Fibroblast of gingiva (primary cell): ENCODE data around the gene LPIN1.
"Not testable (repeated sequence)": the region's sequence is repeated elsewhere in the genome, so short reads cannot be mapped to it uniquely, and the experiment has no call there.

Experiments used
- DNase-seq: peaks from one replicate; pipeline ENCODE4 v3.0.0-alpha.2; 2011; ENCODE audit warnings: low read depth

The LPIN1 gene

GRCh38 chr2:11835403-11835802 lies 89.0 kb downstream of the LPIN1 start:
- DNase-seq = no peak

- DNase-seq = no peak
Observed at GRCh38 chr2:11836647-11837219, 90.3 kb downstream of the LPIN1 start.

GRCh38 chr2:11837875-11838734 lies 91.7 kb downstream of the LPIN1 start:
- DNase-seq = no peak

- DNase-seq = no peak
Observed at GRCh38 chr2:11839916-11840315, 93.5 kb downstream of the LPIN1 start.

- no peak for DNase-seq
Observed at GRCh38 chr2:11842336-11842735, 95.9 kb downstream of the LPIN1 start.

GRCh38 chr2:11844798-11845197 lies 98.4 kb downstream of the LPIN1 start:
- not testable (repeated sequence) for DNase-seq

- not testable (repeated sequence) for DNase-seq
Observed at GRCh38 chr2:11847935-11848334, 101.5 kb downstream of the LPIN1 start.

- no peak for DNase-seq
Observed at GRCh38 chr2:11850082-11850481, 103.7 kb downstream of the LPIN1 start.

GRCh38 chr2:11852526-11853196 lies 106.2 kb downstream of the LPIN1 start:
- no peak for DNase-seq

GRCh38 chr2:11853197-11853588 lies 106.8 kb downstream of the LPIN1 start:
- DNase-seq = no peak

- DNase-seq = no peak
Observed at GRCh38 chr2:11855064-11855760, 108.8 kb downstream of the LPIN1 start.

- DNase-seq = no peak
Observed at GRCh38 chr2:11856095-11856494, 109.7 kb downstream of the LPIN1 start.

- DNase-seq = no peak
Observed at GRCh38 chr2:11858883-11859282, 112.5 kb downstream of the LPIN1 start.

- not testable (repeated sequence) for DNase-seq
Observed at GRCh38 chr2:11859975-11860374, 113.5 kb downstream of the LPIN1 start.

- no peak for DNase-seq
Observed at GRCh38 chr2:11861044-11861443, 114.6 kb downstream of the LPIN1 start.

- no peak for DNase-seq
Observed at GRCh38 chr2:11862049-11862448, 115.6 kb downstream of the LPIN1 start.

- no peak for DNase-seq
Observed at GRCh38 chr2:11863103-11863502, 116.7 kb downstream of the LPIN1 start.

- DNase-seq = peak; percentile 96
Observed at GRCh38 chr2:11863513-11864328, 117.3 kb downstream of the LPIN1 start.

GRCh38 chr2:11864724-11865123 lies 118.3 kb downstream of the LPIN1 start:
- DNase-seq = no peak

- DNase-seq = no peak
Observed at GRCh38 chr2:11865378-11865777, 118.9 kb downstream of the LPIN1 start.

GRCh38 chr2:11865805-11866204 lies 119.4 kb downstream of the LPIN1 start:
- DNase-seq = no peak
